K562 (cell line): ENCODE measurements around the gene ITGA7. TPM values are rescaled to one million over a fixed set of nuclear protein-coding genes. Genes with fewer than 3 reads are reported as not detected.

Experiments
- BACH1 ChIP-seq: fragments of 200-800 bp; sonication (Bioruptor generic); IDR thresholded peaks from 2 replicates; pipeline ENCODE4 v1.6.1; 2016; ENCODE audit warnings: missing genetic modification characterization, missing compliant biosample characterization
- CEBPG ChIP-seq, 3 experiments: fragments of 200-800 bp in 1 of 3; sonication (Bioruptor generic) in 1 of 3; sonication (generic) in 1 of 3; formaldehyde crosslinking in 1 of 3; IDR thresholded peaks in 2 of 3; conservative IDR thresholded peaks in 1 of 3; 2 replicates each; pipeline versions ENCODE4 v1.6.1 to v1.8.0; 2016 to 2022; ENCODE audit warnings: missing compliant biosample characterization in 2 of 3, missing genetic modification characterization in 2 of 3, mild to moderate bottlenecking in 1 of 3, missing genetic modification reagents in 1 of 3
- E2F8 ChIP-seq: fragments of 450-650 bp; IDR thresholded peaks from 2 replicates; pipeline ENCODE4 v1.7.1; 2018; ENCODE audit warnings: mild to moderate bottlenecking, low read depth; ENCODE audit not compliant: partially characterized antibody
- FIP1L1 ChIP-seq: fragments of 200-400 bp; formaldehyde crosslinking; IDR thresholded peaks from 2 replicates; pipeline ENCODE4 v1.6.1; 2018; ENCODE audit warnings: mild to moderate bottlenecking, low read depth, low read length; ENCODE audit not compliant: poor library complexity, severe bottlenecking
- NCOA2 ChIP-seq, 2 experiments: fragments of 450-650 bp; IDR thresholded peaks; 2 replicates each; pipeline ENCODE4 v1.6.1; 2018; ENCODE audit warnings: mild to moderate bottlenecking in 2 of 2, moderate library complexity in 1 of 2; ENCODE audit not compliant: partially characterized antibody in 2 of 2
- SNRNP70 ChIP-seq: fragments of 200-400 bp; formaldehyde crosslinking; optimal IDR thresholded peaks from 2 replicates; pipeline ENCODE3; 2017; ENCODE audit warnings: low read depth, low read length
- SRSF9 ChIP-seq: fragments of 200-400 bp; formaldehyde crosslinking; IDR thresholded peaks from 2 replicates; pipeline ENCODE4 v1.6.1; 2017; ENCODE audit warnings: low read depth, low read length, borderline replicate concordance
- STAT6 ChIP-seq: sonication (generic); formaldehyde crosslinking; IDR thresholded peaks from 2 replicates; pipeline ENCODE4 v1.8.1; 2023; ENCODE audit warnings: mild to moderate bottlenecking, missing genetic modification reagents
- TCF7 ChIP-seq: sonication (generic); IDR thresholded peaks from 2 replicates; pipeline ENCODE4 v1.6.1; 2016; ENCODE audit warnings: antibody characterized with exemption, borderline replicate concordance
- THRAP3 ChIP-seq: fragments of 450-650 bp; IDR thresholded peaks from 2 replicates; pipeline ENCODE4 v1.6.1; 2016; ENCODE audit warnings: mild to moderate bottlenecking, inconsistent platforms, borderline replicate concordance
- TSHZ1 ChIP-seq: fragments of 250-450 bp; sonication (Bioruptor Pico); IDR thresholded peaks from 2 replicates; pipeline ENCODE4 v1.4.0; 2020; ENCODE audit warnings: mild to moderate bottlenecking, moderate library complexity
- VEZF1 ChIP-seq: fragments of 200-800 bp; sonication (Bioruptor generic); IDR thresholded peaks from 2 replicates; pipeline ENCODE4 v1.6.1; 2017; ENCODE audit warnings: missing genetic modification characterization, missing compliant biosample characterization
- ZNF212 ChIP-seq: fragments of 450-650 bp; formaldehyde crosslinking; IDR thresholded peaks from 2 replicates; pipeline ENCODE4 v1.4.0; 2020; ENCODE audit warnings: mild to moderate bottlenecking
- polyA plus RNA-seq, 8 experiments: library from polyadenylated mRNA; depleted of rRNA in 4 of 8; stranded (reverse) in 5 of 8; unstranded in 3 of 8; fragments of >200 nt; fragmentation: Nextera tagmentation in 2 of 8; fragmentation: Illumina TruSeq in 1 of 8; extraction: Ambion mirVana in 2 of 8; extraction: Trizol in 1 of 8; gene quantifications; 2 replicates each; pipeline versions ENCODE4 v1.2.1 to v1.2.3, GENCODE V29; 2011 to 2014; ENCODE audit warnings: inconsistent platforms in 1 of 8, missing spikeins in 1 of 8
- total RNA-seq, 7 experiments: library from RNA; depleted of rRNA in 6 of 7; stranded (reverse); fragments of >200 nt in 6 of 7; fragmentation: Illumina TruSeq in 2 of 7; extraction: Trizol in 2 of 7; gene quantifications; 2 replicates each; pipeline versions ENCODE4 v1.2.1 to v1.2.3, GENCODE V29; 2011 to 2021; ENCODE audit warnings: low replicate concordance in 1 of 7

The ITGA7 gene
- total and polyA plus RNA-seq, 9 of the 15 experiments (the other 6 are each of a cell fraction or from before 2014, with no cell fraction given), result 0.11 to 2.3 (median 0.56) TPM; not detected in 1

GRCh38 chr12:55738123-55739024 lies 30.7 kb upstream of the ITGA7 start (continued):
- TF ChIP-seq STAT6 (CRISPR knock-in tag), result no peak
- TF ChIP-seq SRSF9, result no peak
- no peak for TF ChIP-seq CEBPG (CRISPR knock-in tag; IDR thresholded peaks at IDR 0.05)
- no peak for TF ChIP-seq CEBPG (tag; conservative IDR thresholded peaks at IDR 0.05 in 1 of 2, IDR thresholded peaks at IDR 0.05 in 1 of 2)
- TF ChIP-seq FIP1L1, result no peak
- TF ChIP-seq SNRNP70, result no peak
- TF ChIP-seq VEZF1 (CRISPR knock-in tag), result no peak
- TF ChIP-seq ZNF212 (CRISPR knock-in tag), result no peak
- no peak for TF ChIP-seq TSHZ1 (CRISPR knock-in tag)
- TF ChIP-seq NCOA2 (IDR thresholded peaks at IDR 0.05; ENCODE audit: partially characterized antibody in 2 of 2), result no peak
- no peak for TF ChIP-seq BACH1 (tag)
- no peak for TF ChIP-seq E2F8
- TF ChIP-seq THRAP3, result no peak
- TF ChIP-seq TCF7, result no peak
